GM10847 (cell line): ENCODE results near the gene GPBAR1.
A peak's percentile ranks its signal among the peaks of the same experiment; 100 is the strongest.

Source experiments
- POLR2A ChIP-seq: IDR thresholded peaks from 2 replicates; pipeline ENCODE4 v1.6.1; 2011; ENCODE audit not compliant: insufficient read length; ENCODE audit errors: extremely low read depth

The GPBAR1 gene

GRCh38 chr2:218285604-218286003, 24.8 kb downstream of the GPBAR1 start:
- TF ChIP-seq POLR2A: no peak

GRCh38 chr2:218286570-218287459, 26.0 kb downstream of the GPBAR1 start:
- no peak for TF ChIP-seq POLR2A

- no peak for TF ChIP-seq POLR2A
Observed at GRCh38 chr2:218289639-218290315, 29.0 kb downstream of the GPBAR1 start.

- no peak for TF ChIP-seq POLR2A
Observed at GRCh38 chr2:218290316-218291261, 29.8 kb downstream of the GPBAR1 start.

DNA sequence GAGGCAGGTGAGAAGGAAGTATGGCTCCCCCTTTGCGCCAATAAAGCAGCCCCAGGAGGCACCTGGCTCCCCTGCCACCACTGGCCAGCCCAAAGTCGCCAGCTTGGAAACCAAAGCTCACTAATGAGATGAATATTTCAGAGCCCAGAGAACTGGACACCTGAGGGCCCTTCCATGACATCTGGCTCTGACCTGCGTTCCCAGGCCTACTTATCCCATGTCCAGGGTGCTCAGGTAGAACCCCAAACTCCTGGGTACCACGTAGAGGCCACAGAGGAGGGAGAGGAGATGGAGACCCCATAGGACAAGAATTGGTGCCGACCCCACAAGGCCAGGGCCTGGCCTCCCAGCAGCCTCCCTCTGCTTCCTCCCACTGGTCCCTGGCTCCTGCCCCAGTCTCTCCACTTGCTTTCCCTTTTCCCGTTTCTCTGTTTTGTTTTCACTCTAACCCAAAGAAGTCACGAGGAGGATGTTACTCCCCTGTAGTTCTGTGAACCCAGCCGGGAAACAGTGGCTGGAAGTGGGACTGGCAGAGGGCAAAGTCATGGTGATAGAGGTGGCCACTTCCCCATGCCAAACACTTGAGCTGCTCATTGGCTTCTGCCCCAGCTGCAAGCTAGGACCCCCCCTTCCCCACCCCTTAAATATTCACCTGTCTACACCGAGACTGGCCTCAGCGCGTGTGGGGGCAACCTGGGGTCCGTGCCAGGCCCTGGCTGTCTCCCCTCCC, 30.7 kb downstream of the GPBAR1 start:
- TF ChIP-seq POLR2A: no peak

GRCh38 chr2:218292048-218293014, 31.5 kb downstream of the GPBAR1 start, which contains the start of gene TMBIM1:
TSS of gene TMBIM1 (minus strand) at chr2:218292503. CDS start at chr2:218282141, 10,362 bp downstream.
- peak; percentile 33 for TF ChIP-seq POLR2A

DNA sequence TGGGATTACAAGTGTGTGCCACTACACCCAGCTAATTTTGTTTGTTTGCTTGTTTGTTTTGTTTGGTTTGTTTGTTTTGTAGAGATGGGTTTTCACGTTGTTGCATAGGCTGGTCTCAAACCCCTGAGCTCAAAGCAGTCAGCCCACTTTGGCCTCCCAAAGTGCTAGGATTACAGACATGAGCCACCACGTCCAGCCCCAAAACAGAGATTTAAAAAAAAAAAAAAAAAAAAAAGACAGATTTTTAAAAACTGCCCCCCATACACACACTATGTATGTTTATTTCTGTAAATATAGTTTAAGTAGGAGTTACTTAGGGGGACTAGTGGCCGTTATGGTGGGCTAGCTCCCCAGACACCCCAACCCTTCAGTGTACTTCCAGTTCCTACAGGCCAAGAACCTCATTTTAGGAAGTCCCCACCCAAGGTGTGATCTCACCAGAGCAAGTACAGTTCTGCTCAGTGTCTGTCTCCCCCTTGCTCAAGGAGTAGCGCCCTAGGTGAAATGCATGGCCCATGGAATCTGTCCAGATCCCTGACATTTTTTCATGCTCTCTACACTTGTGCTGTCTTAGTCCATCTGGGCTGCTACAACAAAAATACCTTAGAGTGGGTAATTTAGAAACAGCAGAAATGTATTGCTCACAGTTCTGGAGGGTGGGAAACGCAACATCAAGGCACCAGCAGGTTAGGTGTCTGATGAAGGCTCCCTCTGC, 33.1 kb downstream of the GPBAR1 start:
- TF ChIP-seq POLR2A: no peak

DNA sequence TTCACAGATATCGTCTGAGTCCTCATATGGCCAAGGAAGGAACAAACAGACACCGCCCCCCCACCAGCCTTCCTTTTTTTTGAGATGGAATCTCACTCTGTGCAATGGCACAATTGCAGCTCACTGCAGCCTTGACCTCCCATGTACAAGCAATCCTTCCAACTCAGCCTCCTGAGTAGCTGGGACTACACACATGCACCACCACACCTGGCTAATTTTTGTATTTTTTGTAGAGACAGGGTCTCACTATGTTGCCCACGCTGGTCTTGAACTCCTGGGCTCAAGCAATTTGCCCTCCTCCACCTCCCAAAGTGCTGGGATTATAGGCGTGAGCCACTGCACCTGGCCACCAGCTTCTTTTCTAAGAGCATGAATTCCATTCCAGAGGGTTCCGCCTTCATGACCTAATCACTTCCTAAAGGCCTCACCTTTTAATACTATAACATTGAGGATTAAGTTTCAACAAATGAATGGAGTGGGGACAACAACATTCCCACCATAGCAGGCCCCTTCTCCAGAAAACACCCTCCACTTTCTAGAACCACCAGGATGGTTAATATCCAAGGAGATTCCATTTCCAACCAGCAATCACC, 33.7 kb downstream of the GPBAR1 start:
- no peak for TF ChIP-seq POLR2A

- TF ChIP-seq POLR2A: no peak
Observed at GRCh38 chr2:218295029-218295428, 34.2 kb downstream of the GPBAR1 start.

GRCh38 chr2:218296200-218296599, 35.4 kb downstream of the GPBAR1 start:
- TF ChIP-seq POLR2A: no peak

- no peak for TF ChIP-seq POLR2A
Observed at GRCh38 chr2:218296847-218297246, 36.0 kb downstream of the GPBAR1 start.

- no peak for TF ChIP-seq POLR2A
Observed at GRCh38 chr2:218298314-218298875, 37.6 kb downstream of the GPBAR1 start.

DNA sequence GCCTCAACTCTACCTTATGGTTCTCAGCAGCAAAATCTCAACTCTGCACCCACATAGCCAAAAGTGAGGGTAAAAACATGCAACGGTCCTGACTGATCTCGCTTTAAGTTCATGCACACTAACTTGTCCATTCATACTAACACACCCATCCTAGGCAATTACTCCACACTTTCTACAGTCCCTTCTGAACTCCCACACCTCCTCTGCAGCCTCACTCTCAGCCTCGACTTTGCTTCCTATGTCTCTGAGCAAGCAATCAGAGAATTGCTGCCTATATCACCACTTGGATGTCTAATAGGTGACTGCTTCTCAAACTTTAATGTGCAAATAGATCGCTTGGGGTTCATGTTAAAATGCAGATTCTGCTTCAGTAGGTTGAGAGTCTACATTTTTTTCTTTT, 39.3 kb downstream of the GPBAR1 start:
- no peak for TF ChIP-seq POLR2A
